ENCODE data around the gene SPECC1L.
A peak's percentile ranks its signal among the peaks of the same experiment; 100 is the strongest.
"Not testable (repeated sequence)": the region's sequence is repeated elsewhere in the genome, so short reads cannot be mapped to it uniquely, and the experiment has no call there.

Gene SPECC1L

GRCh38 chr22:24245584-24246561 lies 24.8 kb upstream of the SPECC1L start:
- DNase-seq, result peak in 2 of 56 donors; percentile 3 to 39

- no peak for DNase-seq
Observed at GRCh38 chr22:24247011-24247507, 23.6 kb upstream of the SPECC1L start.

DNA sequence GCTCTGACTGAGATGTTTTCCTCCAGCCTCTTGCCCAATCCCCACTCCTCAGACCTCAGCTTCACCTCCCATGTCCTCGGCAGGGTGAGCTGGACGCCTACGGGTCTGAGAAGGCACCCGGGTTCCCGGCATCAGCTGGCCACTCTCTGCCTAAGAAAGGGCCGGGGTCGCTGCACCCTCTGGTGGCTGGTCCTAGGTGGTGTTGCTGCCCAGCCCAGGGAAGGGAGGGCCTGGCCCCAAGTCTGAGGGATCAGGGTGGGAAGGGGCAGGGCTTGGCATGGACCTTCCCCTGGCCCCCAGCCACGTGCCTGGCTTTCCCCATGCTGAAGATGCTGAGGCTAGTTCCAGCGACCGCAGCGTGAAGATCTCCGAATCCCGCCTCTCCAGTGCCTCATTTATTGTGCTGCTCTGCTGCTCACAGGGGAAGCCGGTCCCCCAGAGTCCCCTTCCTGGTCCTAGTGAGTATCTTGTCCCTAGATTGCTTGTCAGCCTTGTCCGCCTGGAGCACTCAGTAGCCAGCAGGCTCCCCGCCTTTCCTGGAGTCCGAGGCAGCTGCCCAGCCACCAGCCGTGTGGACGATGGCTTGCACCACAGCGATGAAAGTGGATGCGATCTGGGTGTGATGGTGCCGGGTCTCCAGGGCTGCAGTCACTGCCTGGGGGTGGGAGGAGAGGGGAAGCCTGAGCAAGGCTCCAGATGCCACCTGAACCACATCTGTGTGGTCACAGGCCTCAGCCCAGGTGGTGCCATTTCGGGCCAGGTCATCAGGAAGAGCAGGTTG lies 22.9 kb upstream of the SPECC1L start:
- peak in 53 of 56 donors; percentile 14 to 89 (median 64) for DNase-seq

GRCh38 chr22:24248611-24249010 lies 22.0 kb upstream of the SPECC1L start:
- DNase-seq, result not testable (repeated sequence)

- not testable (repeated sequence) for DNase-seq
Observed at GRCh38 chr22:24249413-24249812, 21.2 kb upstream of the SPECC1L start.

GRCh38 chr22:24251286-24251685 lies 19.3 kb upstream of the SPECC1L start:
- not testable (repeated sequence) for DNase-seq

DNA sequence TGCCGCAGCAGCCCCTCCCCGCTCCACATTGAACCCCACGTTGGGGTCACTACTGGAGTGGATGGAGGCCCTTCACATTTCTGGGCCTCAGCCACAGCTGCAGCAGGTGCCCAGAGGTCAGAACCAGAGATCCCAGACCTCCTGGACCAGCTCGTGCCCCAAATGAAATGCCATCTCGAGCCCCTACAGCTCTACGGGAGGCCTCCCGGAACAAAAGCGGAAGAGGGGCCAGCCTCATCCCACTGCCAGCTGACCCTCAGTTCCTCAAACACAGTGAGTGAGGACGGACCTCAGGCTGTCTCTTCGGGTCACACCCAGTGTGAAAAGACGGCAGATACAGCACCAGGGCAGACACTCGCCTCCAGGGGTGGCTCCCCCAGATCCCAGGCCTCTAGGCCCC lies 17.5 kb upstream of the SPECC1L start:
- not testable (repeated sequence) for DNase-seq

GRCh38 chr22:24256136-24256535 lies 14.5 kb upstream of the SPECC1L start:
- not testable (repeated sequence) for DNase-seq

GRCh38 chr22:24256736-24257135 lies 13.9 kb upstream of the SPECC1L start:
- not testable (repeated sequence) for DNase-seq

GRCh38 chr22:24259459-24259858 lies 11.2 kb upstream of the SPECC1L start:
- peak in 19 of 56 donors; percentile 9 to 71 (median 25) for DNase-seq

- DNase-seq, result not testable (repeated sequence)
Observed at GRCh38 chr22:24262185-24262749, 8.4 kb upstream of the SPECC1L start.

DNA sequence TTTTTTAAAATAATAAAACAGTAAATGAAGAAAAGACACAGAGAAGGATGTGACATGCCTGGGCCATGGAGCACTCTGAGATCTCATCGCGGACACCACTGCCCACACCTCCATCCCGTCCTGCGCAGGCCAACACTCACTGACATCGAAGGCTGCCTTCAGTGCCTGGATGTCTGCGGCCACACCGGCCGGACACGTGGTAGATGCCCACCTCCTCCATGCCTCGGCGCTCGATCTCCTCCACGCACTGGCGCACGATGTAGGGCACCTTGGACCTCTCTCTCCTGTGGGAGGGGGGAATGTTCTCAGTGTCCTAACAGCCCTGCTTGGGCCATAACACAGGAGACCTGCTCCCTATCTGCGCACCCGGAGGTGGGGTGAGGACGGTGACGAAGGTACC lies 7.2 kb upstream of the SPECC1L start:
- DNase-seq, result not testable (repeated sequence)

DNA sequence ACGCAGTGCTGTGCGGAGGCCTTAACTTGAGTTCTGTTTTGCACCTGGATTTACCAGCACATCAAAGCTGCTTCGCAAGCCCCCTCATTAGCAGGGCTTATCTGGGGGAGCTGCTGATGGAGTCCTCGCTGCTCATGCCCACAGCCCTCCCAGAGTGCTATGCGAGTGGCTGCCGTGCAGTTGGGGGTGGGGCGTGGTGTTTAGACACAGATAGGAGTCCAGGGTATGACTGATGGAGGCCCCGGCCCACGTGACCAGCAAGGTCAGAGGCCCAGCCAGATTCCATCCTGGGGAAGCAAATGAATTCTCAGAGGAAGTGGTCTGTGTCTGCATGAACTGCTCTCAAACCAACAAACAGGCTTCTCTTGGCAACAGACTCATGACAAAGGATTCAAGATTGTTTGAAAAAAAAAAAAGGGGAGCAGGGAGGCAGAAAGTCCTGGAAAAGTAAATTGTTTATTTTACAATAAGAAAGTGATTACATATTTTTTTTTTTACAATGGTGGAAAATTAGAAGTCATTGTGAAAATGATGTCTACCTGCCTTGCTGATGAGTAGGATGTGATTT lies 6.2 kb upstream of the SPECC1L start:
- not testable (repeated sequence) for DNase-seq

DNA sequence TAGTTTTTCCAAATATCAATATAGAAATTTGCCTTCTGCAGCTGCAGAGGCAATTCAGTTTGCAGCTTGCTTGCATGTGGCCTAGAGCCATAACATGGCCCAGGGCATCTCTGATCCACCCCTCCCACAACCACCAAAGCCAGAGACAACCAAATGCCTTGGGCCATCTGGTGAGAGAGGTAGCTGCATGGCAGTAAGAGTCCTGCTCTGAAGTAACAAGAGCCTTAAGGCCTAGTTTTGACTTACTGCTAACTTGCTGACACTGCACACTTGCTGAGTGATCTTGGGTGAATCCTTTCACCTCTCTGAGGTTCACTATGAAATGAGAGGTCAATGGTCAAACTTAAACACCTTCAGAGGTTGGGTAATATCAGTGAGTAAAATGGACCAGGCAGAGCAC lies 4.9 kb upstream of the SPECC1L start:
- DNase-seq, result no peak

GRCh38 chr22:24266495-24266894 lies 4.1 kb upstream of the SPECC1L start:
- not testable (repeated sequence) for DNase-seq

GRCh38 chr22:24271386-24271854 lies 789 bp downstream of the SPECC1L start:
- DNase-seq, result peak in 1 of 56 donors; percentile 55

GRCh38 chr22:24273031-24273430 lies 2.4 kb downstream of the SPECC1L start:
- not testable (repeated sequence) for DNase-seq

DNA sequence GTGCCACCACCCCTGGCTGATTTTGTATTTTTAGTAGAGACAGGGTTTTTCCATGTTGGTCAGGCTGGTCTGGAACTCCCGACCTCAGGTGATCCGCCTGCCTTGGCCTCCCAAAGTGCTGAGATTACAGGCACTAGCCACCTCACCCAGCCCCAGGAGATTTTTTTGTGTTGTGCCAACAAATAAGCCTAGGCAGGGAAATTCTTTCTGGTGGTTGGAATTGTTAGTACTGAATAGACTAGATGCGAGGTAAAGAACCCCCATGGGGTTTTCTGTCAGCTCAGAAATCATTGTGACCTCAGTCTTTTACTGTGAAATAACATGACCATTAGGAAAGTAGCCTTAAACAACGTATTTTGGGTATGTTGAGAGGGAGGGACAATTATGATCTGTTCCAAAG lies 3.3 kb downstream of the SPECC1L start:
- DNase-seq, result not testable (repeated sequence)

DNA sequence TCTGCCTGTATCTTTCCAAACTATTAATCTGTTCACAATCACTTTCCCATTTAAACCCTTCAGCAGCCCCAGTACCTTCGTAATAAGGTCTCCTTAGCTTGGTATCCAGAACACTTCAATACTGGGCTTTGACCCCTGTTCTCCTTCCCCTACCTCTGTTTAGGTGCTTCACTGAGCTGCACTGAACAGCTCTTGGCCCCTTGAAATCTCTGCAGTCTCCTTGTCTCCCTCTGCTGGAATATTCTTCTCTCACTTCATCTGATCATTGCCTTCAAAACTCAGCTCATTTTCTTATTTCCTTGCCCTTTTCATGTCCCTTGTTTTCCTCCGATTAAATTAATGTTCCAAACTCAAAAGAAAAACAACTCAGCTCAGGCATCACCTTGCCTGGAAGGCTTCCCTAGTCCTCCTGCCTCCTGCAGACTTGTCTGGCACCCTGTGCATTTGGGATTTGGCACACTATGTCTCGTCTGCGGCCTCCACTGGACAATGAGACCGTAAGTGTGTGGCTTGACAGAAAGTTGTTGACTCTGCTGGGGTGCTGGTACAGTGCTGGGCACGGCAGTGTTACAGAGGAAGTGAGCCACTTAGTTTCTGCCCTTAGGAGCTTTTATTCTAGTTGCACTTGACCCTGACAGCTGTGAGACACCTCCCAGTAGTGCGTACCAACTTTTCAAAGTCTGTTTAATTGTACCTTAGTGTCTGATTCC lies 4.2 kb downstream of the SPECC1L start:
- DNase-seq, result peak in 2 of 56 donors; percentile 9

DNA sequence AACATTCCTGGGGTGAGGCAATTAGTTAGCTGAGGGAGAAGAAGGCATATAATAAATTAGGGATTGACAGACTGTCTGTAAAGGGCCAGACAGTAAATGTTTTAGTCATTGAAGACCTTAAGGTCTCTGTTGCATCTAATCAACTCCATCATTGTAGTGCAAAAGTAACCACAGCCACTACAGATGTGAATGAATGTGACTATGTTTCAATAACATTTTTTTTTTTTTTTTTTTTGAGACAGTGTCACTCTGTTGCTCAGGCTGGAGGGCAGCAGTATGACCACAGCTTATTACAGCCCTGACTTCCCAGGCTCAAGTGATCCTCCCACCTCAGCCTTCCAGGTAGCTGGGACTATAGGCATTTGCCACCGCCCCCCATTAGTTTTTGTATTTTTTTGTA lies 9.7 kb downstream of the SPECC1L start:
- not testable (repeated sequence) for DNase-seq

All from nucleus accumbens (tissue), 56 donors.